Measurements from ENCODE around the gene SLC26A11.

Gene SLC26A11

GRCh38 chr17:80220054-80220735 is at the start of gene SLC26A11, which contains the start of gene SGSH:
SLC26A11 (plus strand) TSS chr17:80220427; CDS start chr17:80221561, 1,134 bp downstream.
SGSH (minus strand) TSS chr17:80220333; CDS start chr17:80220313, 20 bp downstream.
- TF ChIP-seq, protein P1, sequence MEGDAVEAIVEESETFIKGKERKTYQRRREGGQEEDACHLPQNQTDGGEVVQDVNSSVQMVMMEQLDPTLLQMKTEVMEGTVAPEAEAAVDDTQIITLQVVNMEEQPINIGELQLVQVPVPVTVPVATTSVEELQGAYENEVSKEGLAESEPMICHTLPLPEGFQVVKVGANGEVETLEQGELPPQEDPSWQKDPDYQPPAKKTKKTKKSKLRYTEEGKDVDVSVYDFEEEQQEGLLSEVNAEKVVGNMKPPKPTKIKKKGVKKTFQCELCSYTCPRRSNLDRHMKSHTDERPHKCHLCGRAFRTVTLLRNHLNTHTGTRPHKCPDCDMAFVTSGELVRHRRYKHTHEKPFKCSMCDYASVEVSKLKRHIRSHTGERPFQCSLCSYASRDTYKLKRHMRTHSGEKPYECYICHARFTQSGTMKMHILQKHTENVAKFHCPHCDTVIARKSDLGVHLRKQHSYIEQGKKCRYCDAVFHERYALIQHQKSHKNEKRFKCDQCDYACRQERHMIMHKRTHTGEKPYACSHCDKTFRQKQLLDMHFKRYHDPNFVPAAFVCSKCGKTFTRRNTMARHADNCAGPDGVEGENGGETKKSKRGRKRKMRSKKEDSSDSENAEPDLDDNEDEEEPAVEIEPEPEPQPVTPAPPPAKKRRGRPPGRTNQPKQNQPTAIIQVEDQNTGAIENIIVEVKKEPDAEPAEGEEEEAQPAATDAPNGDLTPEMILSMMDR (conservative IDR thresholded peaks at IDR 0.05; ENCODE audit: low read depth, low read length): no peak
- DNase-seq (ENCODE audit: low read depth): no peak
- H3K4me3 ChIP-seq (ENCODE audit: low read length): peak within 1 kb of the TSS; percentile 61

GRCh38 chr17:80171681-80172080 is 48.5 kb upstream of the SLC26A11 start:
- TF ChIP-seq, protein P1 (conservative IDR thresholded peaks at IDR 0.05; ENCODE audit: low read depth, low read length): no peak
- DNase-seq (ENCODE audit: low read depth): no peak
- no peak overlapping the region for H3K4me3 ChIP-seq (ENCODE audit: low read length)

DNA sequence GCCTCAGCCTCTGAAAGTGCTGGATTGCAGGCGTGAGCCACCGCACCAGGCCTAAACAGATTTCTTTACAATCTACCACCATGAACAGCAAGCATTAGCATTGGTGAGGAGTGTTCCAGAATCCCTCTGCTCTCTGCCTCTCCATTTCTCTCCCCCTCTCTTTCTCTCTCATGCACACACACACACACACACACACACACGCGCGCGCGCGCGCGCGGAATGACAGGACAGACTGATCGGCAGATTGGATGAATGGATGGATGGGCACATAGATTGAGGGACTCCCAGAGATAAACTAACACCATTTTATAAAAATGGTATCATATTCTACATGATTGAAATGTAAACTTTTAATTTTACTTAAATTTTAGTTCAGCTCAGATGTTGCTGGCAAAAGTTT is 47.1 kb upstream of the SLC26A11 start:
- no peak for DNase-seq (ENCODE audit: low read depth)
- TF ChIP-seq, protein P1 (conservative IDR thresholded peaks at IDR 0.05; ENCODE audit: low read depth, low read length): no peak
- no peak overlapping the region for H3K4me3 ChIP-seq (ENCODE audit: low read length)

DNA sequence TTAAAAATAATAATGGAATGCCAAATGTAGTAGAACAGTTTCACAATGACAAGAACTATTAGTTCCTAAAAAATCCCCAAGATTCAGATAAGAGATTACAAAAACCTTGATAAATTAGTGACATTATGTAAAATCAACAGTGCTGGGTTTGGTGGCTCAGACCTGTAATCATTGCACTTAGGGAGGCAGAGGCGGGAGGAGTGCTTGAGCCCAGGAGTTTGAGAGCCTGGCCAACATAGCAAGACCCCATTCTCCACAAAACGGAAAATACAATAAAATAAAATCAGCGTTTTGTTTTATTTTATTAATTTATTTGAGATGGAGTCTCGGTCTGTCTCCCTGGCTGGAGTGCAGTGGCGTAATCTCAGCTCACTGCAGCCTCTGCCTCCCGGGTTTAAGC is 46.3 kb upstream of the SLC26A11 start:
- TF ChIP-seq, protein P1 (conservative IDR thresholded peaks at IDR 0.05; ENCODE audit: low read depth, low read length): no peak
- DNase-seq (ENCODE audit: low read depth): no peak
- H3K4me3 ChIP-seq (ENCODE audit: low read length): no peak overlapping the region

DNA sequence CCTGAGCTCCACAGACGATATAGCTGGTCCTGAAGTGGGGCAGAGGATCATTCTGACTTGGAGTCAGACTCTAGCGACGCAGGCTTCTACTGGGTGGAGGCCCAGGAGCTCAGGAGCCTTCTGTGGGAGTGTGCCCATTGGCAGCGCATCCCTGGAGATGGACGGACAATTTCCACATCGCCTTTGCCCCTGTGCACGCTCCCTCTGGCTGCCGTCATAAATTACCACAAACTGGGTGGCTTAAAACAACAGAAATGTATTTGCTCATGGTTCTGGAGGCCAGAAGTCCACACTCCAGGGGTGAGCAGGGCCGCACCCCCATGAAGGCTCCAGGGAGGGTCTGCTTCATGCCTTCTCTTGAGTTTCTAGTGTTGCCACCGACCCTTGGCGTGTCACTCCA is 43.5 kb upstream of the SLC26A11 start:
- no peak for DNase-seq (ENCODE audit: low read depth)
- TF ChIP-seq, protein P1 (conservative IDR thresholded peaks at IDR 0.05; ENCODE audit: low read depth, low read length): no peak
- H3K4me3 ChIP-seq (ENCODE audit: low read length): no peak overlapping the region

DNA sequence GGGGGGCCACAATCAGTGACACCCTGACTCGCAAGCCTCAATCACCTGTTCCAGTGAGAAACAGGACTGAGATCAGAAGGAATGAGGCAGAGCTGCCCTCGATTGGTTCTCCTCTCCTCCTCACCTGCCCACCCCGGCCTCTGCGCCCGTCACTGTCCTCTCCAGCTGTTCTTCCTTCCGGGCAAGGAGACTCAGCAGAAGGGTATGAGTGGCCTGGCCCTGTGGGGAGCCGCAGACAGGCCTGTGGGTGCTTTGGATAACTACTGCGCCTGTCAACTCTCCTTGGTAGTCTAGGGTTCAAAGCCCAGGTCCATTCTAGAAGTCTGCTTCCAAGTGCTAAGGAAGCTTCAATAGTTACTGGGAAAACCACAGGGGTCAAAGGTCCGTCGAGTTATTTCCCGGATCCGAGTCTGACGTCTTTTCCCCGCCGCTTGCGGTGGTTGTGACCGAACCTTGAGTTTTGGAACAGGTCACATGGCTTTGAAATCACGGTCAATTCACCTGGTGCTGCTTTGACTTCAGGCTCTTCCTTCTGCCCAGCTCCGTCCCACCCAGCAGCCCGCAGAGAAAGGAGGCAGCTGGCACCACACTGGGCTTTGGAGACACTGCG is 42.1 kb upstream of the SLC26A11 start:
- H3K4me3 ChIP-seq (ENCODE audit: low read length): no peak overlapping the region
- DNase-seq (ENCODE audit: low read depth): no peak
- TF ChIP-seq, protein P1 (conservative IDR thresholded peaks at IDR 0.05; ENCODE audit: low read depth, low read length): no peak

DNA sequence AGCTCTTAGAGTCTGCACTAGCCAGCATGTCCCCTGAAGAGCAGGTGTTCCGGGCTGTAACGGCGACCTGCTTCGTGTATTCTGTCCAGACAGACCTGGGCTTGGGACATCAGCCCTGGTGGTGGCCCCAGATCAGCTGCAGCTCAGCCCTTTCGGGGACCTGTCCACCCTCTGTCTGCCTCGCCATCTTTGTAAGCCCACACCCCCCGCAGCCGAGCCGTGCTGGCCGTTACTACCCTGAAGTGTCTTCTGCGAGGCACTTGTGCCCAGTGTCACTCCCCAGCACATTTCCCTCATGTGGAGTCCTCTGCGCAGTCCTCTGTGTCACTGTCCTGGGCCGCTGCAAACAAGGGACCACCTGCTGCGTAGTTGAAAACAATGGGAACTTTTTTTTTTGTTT is 40.0 kb upstream of the SLC26A11 start:
- no peak overlapping the region for H3K4me3 ChIP-seq (ENCODE audit: low read length)
- TF ChIP-seq, protein P1 (conservative IDR thresholded peaks at IDR 0.05; ENCODE audit: low read depth, low read length): no peak
- DNase-seq (ENCODE audit: low read depth): no peak

All from retinal pigment epithelial cell (primary cell).